Natural killer cell treated with Interleukin-12 subunit alpha and Interleukin-12 subunit beta and Interleukin-15 and Interleukin-18, amount 100 ng/mL, for 72 hours (primary cell): ENCODE measurements around the gene ASIC2. TPM values are rescaled to one million over a fixed set of nuclear protein-coding genes. Genes with fewer than 3 reads are reported as not detected.

ENCODE experiments used
- ATAC-seq, 2 donors: fragments of 150-1000 bp; cut with Tn5 transposase in 1 of 2; sonication (Bioruptor Pico), chemical (Tn5 transposase) in 1 of 2; 2 replicates each; pipeline ENCODE4 v1.10.0; 2021
- DNase-seq: peaks from one replicate; pipeline ENCODE4 v3.0.0; 2022; ENCODE audit warnings: low spot score
- H3K27ac Mint-ChIP-seq, 2 donors: 1 replicate in 1 of 2; 2 replicates in 1 of 2; pipeline ENCODE4 v1.8.0; 2022; ENCODE audit warnings: mixed read lengths in 2 of 2, mild to moderate bottlenecking in 1 of 2, moderate library complexity in 1 of 2
- H3K27me3 Mint-ChIP-seq, 2 donors: 1 replicate in 1 of 2; 2 replicates in 1 of 2; pipeline ENCODE4 v1.8.0; 2022; ENCODE audit warnings: mixed read lengths in 2 of 2
- H3K36me3 Mint-ChIP-seq: one replicate; pipeline ENCODE4 v1.8.0; 2022; ENCODE audit warnings: mixed read lengths
- H3K4me1 Mint-ChIP-seq, 2 donors: 1 replicate in 1 of 2; 2 replicates in 1 of 2; pipeline ENCODE4 v1.8.0; 2022; ENCODE audit warnings: low read depth in 2 of 2, mixed read lengths in 2 of 2, mild to moderate bottlenecking in 1 of 2
- H3K4me3 Mint-ChIP-seq: one replicate; pipeline ENCODE4 v1.8.0; 2022; ENCODE audit warnings: mixed read lengths
- H3K9me3 Mint-ChIP-seq: 2 replicates; pipeline ENCODE4 v1.8.0; 2022; ENCODE audit warnings: mixed read lengths
- total RNA-seq, 2 donors: library from RNA; stranded (reverse); gene quantifications; one replicate each; pipeline ENCODE4 v1.2.3, GENCODE V29; 2022

ASIC2 gene
- total RNA-seq, 2 donors from 2014 or later = not detected

GRCh38 chr17:33258296-33258695, 34.8 kb downstream of the ASIC2 start:
- Mint-ChIP-seq H3K27ac (no peak overlapping the region), H3K36me3 (no peaks in the 10 kb centered on the region), H3K9me3 (no peaks in the 10 kb centered on the region), H3K27me3 (peaks cover 19 to 25% of the 10 kb centered on the region in 2 donors), H3K4me1 (no peaks in the 10 kb centered on the region), H3K4me3 (no peak overlapping the region)
- DNase-seq = no peak
- no peak for ATAC-seq

GRCh38 chr17:33245183-33245582, 47.9 kb downstream of the ASIC2 start:
- Mint-ChIP-seq H3K4me1 (no peaks in the 10 kb centered on the region), H3K27me3 (peaks cover 27 to 41% of the 10 kb centered on the region in 2 donors), H3K27ac (no peak overlapping the region), H3K36me3 (no peaks in the 10 kb centered on the region), H3K4me3 (no peak overlapping the region), H3K9me3 (no peaks in the 10 kb centered on the region)
- no peak for DNase-seq
- ATAC-seq = no peak

DNA sequence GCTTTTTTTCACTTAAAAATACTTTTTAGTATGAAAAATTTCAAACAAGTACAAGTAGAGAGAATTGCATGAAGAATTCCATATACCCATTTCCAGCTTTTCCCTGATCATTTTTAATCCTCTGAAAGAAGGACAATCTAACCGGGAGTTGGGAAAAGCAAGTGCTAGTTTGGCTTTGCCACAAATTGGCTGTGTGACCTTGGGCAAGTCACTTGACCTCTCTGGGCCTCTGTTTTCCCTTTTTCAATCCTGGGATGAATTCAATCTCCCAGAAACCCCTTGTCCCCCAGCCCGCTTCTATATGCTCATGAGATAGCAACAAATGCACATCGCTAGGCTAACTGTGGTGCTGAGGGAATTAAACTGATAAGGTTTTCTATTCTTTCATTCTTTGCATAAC, 49.4 kb downstream of the ASIC2 start:
- ATAC-seq (no peak), DNase-seq (no peak)
- Mint-ChIP-seq H3K9me3 (no peaks in the 10 kb centered on the region), H3K36me3 (no peaks in the 10 kb centered on the region), H3K27ac (no peak overlapping the region), H3K27me3 (peaks cover 31 to 45% of the 10 kb centered on the region in 2 donors), H3K4me3 (no peak overlapping the region), H3K4me1 (no peaks in the 10 kb centered on the region)

GRCh38 chr17:33242375-33243124, 50.5 kb downstream of the ASIC2 start:
- DNase-seq (no peak), ATAC-seq (peak in 1 of 2 donors; percentile 40)
- Mint-ChIP-seq H3K36me3 (no peaks in the 10 kb centered on the region), H3K27ac (no peak overlapping the region), H3K4me3 (no peak overlapping the region), H3K9me3 (no peaks in the 10 kb centered on the region), H3K4me1 (no peaks in the 10 kb centered on the region), H3K27me3 (peaks cover 29 to 43% of the 10 kb centered on the region in 2 donors)

- H3K9me3 Mint-ChIP-seq = no peaks in the 10 kb centered on the region
- H3K4me1 Mint-ChIP-seq = no peaks in the 10 kb centered on the region
- ATAC-seq (no peak), DNase-seq (no peak)
- peaks cover 27 to 43% of the 10 kb centered on the region in 2 donors for H3K27me3 Mint-ChIP-seq
- no peak overlapping the region for H3K27ac Mint-ChIP-seq
- H3K36me3 Mint-ChIP-seq = no peaks in the 10 kb centered on the region
- no peak overlapping the region for H3K4me3 Mint-ChIP-seq
These were observed 51.7 kb downstream of the ASIC2 start for GRCh38 chr17:33241390-33241789.

DNA sequence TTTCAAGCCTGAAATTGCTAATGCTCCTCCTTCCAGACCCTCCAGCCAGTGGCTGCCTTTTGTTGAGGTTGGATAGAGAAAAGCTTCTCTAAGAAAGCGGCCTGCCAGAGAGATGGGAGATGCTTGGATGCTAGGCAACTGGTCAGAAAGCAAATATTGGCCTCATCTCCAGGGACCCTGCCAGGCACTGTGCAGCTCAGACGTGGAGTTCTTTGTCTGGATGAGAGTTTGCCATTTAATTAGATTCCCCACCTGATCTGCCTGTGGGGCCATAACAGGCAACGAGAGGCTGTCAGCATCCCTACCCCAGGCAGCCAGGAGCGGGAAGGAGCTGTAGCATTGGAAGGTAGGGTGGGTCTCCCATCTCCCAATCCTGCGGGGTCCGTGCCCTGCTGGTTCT, 52.7 kb downstream of the ASIC2 start:
- Mint-ChIP-seq H3K9me3 (no peaks in the 10 kb centered on the region), H3K4me3 (no peak overlapping the region), H3K36me3 (no peaks in the 10 kb centered on the region), H3K4me1 (no peaks in the 10 kb centered on the region), H3K27ac (no peak overlapping the region), H3K27me3 (peaks cover 27 to 38% of the 10 kb centered on the region in 2 donors)
- DNase-seq (no peak), ATAC-seq (no peak)

GRCh38 chr17:33239702-33240101, 53.4 kb downstream of the ASIC2 start:
- H3K9me3 Mint-ChIP-seq = no peaks in the 10 kb centered on the region
- peaks cover 0 to 3% of the 10 kb centered on the region in 2 donors for H3K4me1 Mint-ChIP-seq
- peaks cover 27 to 32% of the 10 kb centered on the region in 2 donors for H3K27me3 Mint-ChIP-seq
- DNase-seq (no peak), ATAC-seq (no peak)
- no peaks in the 10 kb centered on the region for H3K36me3 Mint-ChIP-seq
- H3K27ac Mint-ChIP-seq = no peak overlapping the region
- no peak overlapping the region for H3K4me3 Mint-ChIP-seq

DNA sequence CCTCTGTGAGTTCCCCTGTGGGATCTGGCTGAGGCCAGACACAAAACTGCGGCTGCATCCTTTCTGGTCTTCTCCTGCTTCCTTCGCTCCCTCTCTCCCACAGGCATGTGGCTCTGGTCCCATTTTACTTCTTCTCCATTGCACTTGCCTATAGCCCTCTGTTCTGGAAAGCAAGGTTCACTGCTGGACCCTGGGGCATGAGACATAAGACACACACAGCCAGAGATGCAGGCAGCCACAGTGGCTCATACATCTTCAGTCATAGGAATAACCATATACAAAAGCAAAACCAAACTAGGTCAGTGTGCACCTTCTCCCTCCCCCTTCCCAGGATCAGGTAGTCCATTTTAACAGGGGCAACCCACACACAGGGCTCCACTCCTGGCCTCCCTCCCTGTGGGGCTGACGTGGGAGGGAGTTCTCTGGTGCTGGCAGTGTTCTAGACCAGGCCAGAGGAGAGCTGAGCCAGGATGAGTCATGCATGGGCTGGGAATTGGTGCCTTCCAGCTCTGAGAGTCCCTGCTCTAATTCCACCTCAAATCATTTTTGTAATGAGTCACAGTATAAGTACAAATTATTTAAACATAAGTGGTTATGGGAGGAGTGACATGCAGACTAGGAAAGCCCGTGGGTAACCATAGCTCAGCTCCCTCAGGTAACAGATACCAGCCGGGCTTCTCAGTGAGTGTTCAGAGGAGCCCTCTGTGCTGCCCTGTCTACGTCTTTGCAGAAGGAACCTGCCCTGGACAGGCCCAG, 58.0 kb downstream of the ASIC2 start:
- H3K27ac Mint-ChIP-seq = no peak overlapping the region
- no peaks in the 10 kb centered on the region for H3K36me3 Mint-ChIP-seq
- H3K4me1 Mint-ChIP-seq = peaks cover 7 to 16% of the 10 kb centered on the region in 2 donors
- no peaks in the 10 kb centered on the region for H3K9me3 Mint-ChIP-seq
- DNase-seq (no peak), ATAC-seq (no peak)
- no peak overlapping the region for H3K4me3 Mint-ChIP-seq
- peaks cover 13 to 18% of the 10 kb centered on the region in 2 donors for H3K27me3 Mint-ChIP-seq

DNA sequence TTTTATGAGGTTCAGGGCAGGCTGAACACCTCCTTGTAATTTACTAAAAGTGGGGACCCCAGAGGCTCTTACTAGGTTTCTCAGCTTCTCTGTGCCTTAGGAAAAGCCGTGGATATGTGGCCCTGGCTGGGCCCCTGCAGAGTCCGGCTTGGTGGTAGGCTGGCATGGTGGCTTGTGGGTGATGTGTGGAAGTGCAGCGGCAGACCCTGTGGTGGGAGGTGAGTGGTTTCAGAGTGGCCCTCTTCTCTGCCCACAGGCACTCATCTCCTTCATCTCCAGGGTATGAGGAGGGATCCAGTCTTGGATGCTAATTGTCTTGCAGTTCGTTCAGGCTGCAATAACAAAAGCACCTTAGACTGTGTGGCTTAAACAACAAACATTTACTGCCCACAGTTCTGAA, 58.9 kb downstream of the ASIC2 start:
- Mint-ChIP-seq H3K4me3 (no peak overlapping the region), H3K4me1 (peaks cover 7 to 16% of the 10 kb centered on the region in 2 donors), H3K27ac (no peak overlapping the region), H3K36me3 (no peaks in the 10 kb centered on the region), H3K9me3 (no peaks in the 10 kb centered on the region), H3K27me3 (peaks cover 8 to 12% of the 10 kb centered on the region in 2 donors)
- DNase-seq (no peak), ATAC-seq (no peak)

- DNase-seq = no peak
- Mint-ChIP-seq H3K9me3 (no peaks in the 10 kb centered on the region), H3K27me3 (peaks cover 8 to 14% of the 10 kb centered on the region in 2 donors), H3K36me3 (no peaks in the 10 kb centered on the region), H3K27ac (no peak overlapping the region), H3K4me1 (peaks cover 7 to 16% of the 10 kb centered on the region in 2 donors), H3K4me3 (peak overlapping the region; percentile 18)
- ATAC-seq = no peak
These were observed 59.3 kb downstream of the ASIC2 start for GRCh38 chr17:33233811-33234177.

DNA sequence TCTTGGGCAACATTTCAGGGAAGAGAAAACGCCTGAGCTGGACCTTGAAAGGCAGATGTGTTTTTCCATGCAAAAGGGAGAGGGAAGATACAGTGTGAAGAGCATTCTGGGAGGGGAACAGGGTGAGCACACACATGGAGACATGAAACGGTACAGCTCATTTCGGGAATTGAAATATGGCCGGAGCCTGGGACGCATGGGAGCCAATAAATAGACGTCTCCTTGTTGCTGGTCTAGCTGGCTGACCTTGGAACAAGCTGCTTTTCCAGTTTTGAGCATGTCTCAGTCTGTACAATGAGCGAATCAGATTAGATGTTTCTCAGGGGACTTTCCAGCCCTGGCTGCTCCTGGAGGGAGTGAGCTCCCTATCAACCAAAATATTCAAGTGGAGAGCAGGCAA, 63.6 kb downstream of the ASIC2 start:
- Mint-ChIP-seq H3K36me3 (no peaks in the 10 kb centered on the region), H3K27me3 (peaks cover 13 to 31% of the 10 kb centered on the region in 2 donors), H3K9me3 (no peaks in the 10 kb centered on the region)

GRCh38 chr17:33229028-33229427, 64.1 kb downstream of the ASIC2 start:
- ATAC-seq = no peak
- Mint-ChIP-seq H3K27me3 (peaks cover 13 to 35% of the 10 kb centered on the region in 2 donors), H3K9me3 (no peaks in the 10 kb centered on the region), H3K36me3 (no peaks in the 10 kb centered on the region), H3K4me3 (no peak overlapping the region), H3K27ac (no peak overlapping the region), H3K4me1 (peaks cover 7% of the 10 kb centered on the region in 2 donors)
- no peak for DNase-seq

More for the DNA sequence above, 63.6 kb downstream of the ASIC2 start:
- Mint-ChIP-seq H3K27ac (no peak overlapping the region), H3K4me3 (no peak overlapping the region), H3K4me1 (peaks cover 7 to 12% of the 10 kb centered on the region in 2 donors)
- ATAC-seq = no peak
- DNase-seq = no peak

GRCh38 chr17:33228548-33228947, 64.5 kb downstream of the ASIC2 start:
- no peak overlapping the region for H3K4me3 Mint-ChIP-seq
- H3K4me1 Mint-ChIP-seq = peaks cover 2 to 4% of the 10 kb centered on the region in 2 donors
- no peaks in the 10 kb centered on the region for H3K9me3 Mint-ChIP-seq
- H3K27ac Mint-ChIP-seq = no peak overlapping the region
- DNase-seq = no peak
- no peaks in the 10 kb centered on the region for H3K36me3 Mint-ChIP-seq
- H3K27me3 Mint-ChIP-seq = peaks cover 15 to 37% of the 10 kb centered on the region in 2 donors
- no peak for ATAC-seq

GRCh38 chr17:33227911-33228310, 65.2 kb downstream of the ASIC2 start:
- H3K4me3 Mint-ChIP-seq = no peak overlapping the region
- H3K27me3 Mint-ChIP-seq = peaks cover 16 to 40% of the 10 kb centered on the region in 2 donors
- ATAC-seq = no peak
- H3K27ac Mint-ChIP-seq = no peak overlapping the region
- DNase-seq = no peak
- H3K36me3 Mint-ChIP-seq = no peaks in the 10 kb centered on the region
- no peaks in the 10 kb centered on the region for H3K4me1 Mint-ChIP-seq
- H3K9me3 Mint-ChIP-seq = no peaks in the 10 kb centered on the region
